Kidney (tissue), 14 donors: ENCODE measurements around the gene ZDHHC13. TPM values are rescaled to one million over a fixed set of nuclear protein-coding genes. Genes with fewer than 3 reads are reported as not detected.

ENCODE experiments used
- DNase-seq, 5 donors: peaks; one replicate each; pipeline ENCODE4 v3.0.0-alpha.2; 2013 to 2020
- FAIRE-seq: peaks from 2 replicates; lab custom pipeline; 2012; peaks lifted over from hg19 to GRCh38; lab: Jason Lieb, UNC
- H3K27ac ChIP-seq, 2 donors: one replicate each; pipeline ENCODE4 v1.7.0; 2013; ENCODE audit warnings: low read depth in 2 of 2, low read length in 2 of 2, inconsistent platforms in 1 of 2
- H3K27me3 ChIP-seq: one replicate; pipeline ENCODE4 v1.7.1; 2013; ENCODE audit warnings: low read length, inconsistent platforms; ENCODE audit not compliant: control insufficient read depth, insufficient read depth
- H3K36me3 ChIP-seq, 3 donors: one replicate each; pipeline versions ENCODE4 v1.7.0 to v1.7.1; 2013; ENCODE audit warnings: low read length in 3 of 3, control low read depth in 1 of 3, inconsistent platforms in 1 of 3; ENCODE audit not compliant: insufficient read depth in 3 of 3, control insufficient read depth in 2 of 3
- H3K4me1 ChIP-seq, 3 donors: one replicate each; pipeline versions ENCODE4 v1.7.0 to v1.7.1; 2013; ENCODE audit warnings: low read length in 3 of 3, inconsistent platforms in 1 of 3, low read depth in 1 of 3; ENCODE audit not compliant: control insufficient read depth in 2 of 3, insufficient read depth in 2 of 3
- H3K4me3 ChIP-seq, 3 donors: one replicate each; pipeline versions ENCODE4 v1.7.0 to v1.8.1; 2013; ENCODE audit warnings: low read length in 3 of 3, control low read depth in 1 of 3, inconsistent platforms in 1 of 3
- H3K9ac ChIP-seq, 3 donors: one replicate each; pipeline versions ENCODE4 v1.7.0 to v1.7.1; 2013; ENCODE audit warnings: low read length in 3 of 3, control low read depth in 1 of 3, inconsistent platforms in 1 of 3
- H3K9me3 ChIP-seq, 3 donors: one replicate each; pipeline versions ENCODE4 v1.7.0 to v1.7.1; 2013; ENCODE audit warnings: low read length in 3 of 3, control low read depth in 1 of 3, inconsistent platforms in 1 of 3; ENCODE audit not compliant: control insufficient read depth in 2 of 3, insufficient read depth in 1 of 3
- CTCF ChIP-seq: IDR thresholded peaks from 3 replicates; pipeline ENCODE4 v1.5.1; 2012; ENCODE audit warnings: mild to moderate bottlenecking, moderate library complexity, borderline replicate concordance; ENCODE audit not compliant: insufficient read depth; ENCODE audit errors: extremely low read depth
- intact Hi-C: fragments of 100-400 bp; cut with DNase I; formaldehyde crosslinking; loops from one replicate; pipeline ENCODE4 v1.11.1; 2022
- polyA plus RNA-seq: library from polyadenylated mRNA; stranded (reverse); fragments of 350-450 nt; fragmentation: Illumina TruSeq; extraction: RNeasy Lipid Tissue Mini Kit (QIAGEN cat#74804); gene quantifications from one replicate; pipeline ENCODE4 v1.2.3, GENCODE V29; 2014; ENCODE audit warnings: low read depth, low replicate concordance; ENCODE audit not compliant: insufficient read depth
- total RNA-seq: library from RNA; stranded (reverse); fragmentation: NEBNext Ultra II Directional; extraction: Animal tissue kit (Norgen Biotek cat#: 25700); gene quantifications from one replicate; pipeline ENCODE4 v1.2.1, GENCODE V29; 2021
- donor health status: control.
- donor health status: control.
- donor health status: control.
- donor health status: control.
- donor health status: control.
- donor health status: DM: yes; HTN: yes; CAD: no.
- donor health status: Normal renal cell carcinoma (clear cell type).

Gene ZDHHC13
- total and polyA plus RNA-seq, 2 donors from 2014 or later: 13.1 to 18.9 TPM

- H3K27ac ChIP-seq: no peak overlapping the region
- no peak overlapping the region for H3K9ac ChIP-seq
- H3K9me3 ChIP-seq: no peaks in the 10 kb centered on the region
- intact Hi-C loops: no loop called here
- no peak overlapping the region for H3K4me3 ChIP-seq
- no peak for DNase-seq
- no peaks in the 10 kb centered on the region for H3K27me3 ChIP-seq
- TF ChIP-seq CTCF: no peak
- FAIRE-seq: no peak
- no peaks in the 10 kb centered on the region for H3K4me1 ChIP-seq
- H3K36me3 ChIP-seq: no peaks in the 10 kb centered on the region
These were observed 108.2 kb downstream of the ZDHHC13 start for GRCh38 chr11:19225123-19225522.

- intact Hi-C loops: no loop called here
- Histone ChIP-seq H3K9ac (no peak overlapping the region), H3K36me3 (no peaks in the 10 kb centered on the region), H3K27ac (no peak overlapping the region), H3K27me3 (no peaks in the 10 kb centered on the region), H3K4me3 (no peak overlapping the region), H3K9me3 (no peaks in the 10 kb centered on the region), H3K4me1 (no peaks in the 10 kb centered on the region)
- DNase-seq (no peak), FAIRE-seq (no peak)
- no peak for TF ChIP-seq CTCF
These were observed 108.6 kb downstream of the ZDHHC13 start for GRCh38 chr11:19225581-19225980.

Other genes starting within 250 kb of the ZDHHC13 start
- not detected for gene MRGPRX1, start 177.8 kb upstream of the ZDHHC13 start, total RNA-seq
- gene MRGPRX1, start 177.8 kb upstream of the ZDHHC13 start, polyA plus RNA-seq: not detected
- 0.28 TPM for gene MRGPRX2, start 56.5 kb upstream of the ZDHHC13 start, total RNA-seq
- not detected for gene MRGPRX2, start 56.5 kb upstream of the ZDHHC13 start, polyA plus RNA-seq
- not detected for gene CSRP3, start 84.8 kb downstream of the ZDHHC13 start, total RNA-seq
- not detected for gene CSRP3, start 84.8 kb downstream of the ZDHHC13 start, polyA plus RNA-seq
- 0.66 TPM for gene E2F8, start 123.8 kb downstream of the ZDHHC13 start, total RNA-seq
- not detected for gene E2F8, start 123.8 kb downstream of the ZDHHC13 start, polyA plus RNA-seq